Measurements from ENCODE around the gene SYT17.

DNA sequence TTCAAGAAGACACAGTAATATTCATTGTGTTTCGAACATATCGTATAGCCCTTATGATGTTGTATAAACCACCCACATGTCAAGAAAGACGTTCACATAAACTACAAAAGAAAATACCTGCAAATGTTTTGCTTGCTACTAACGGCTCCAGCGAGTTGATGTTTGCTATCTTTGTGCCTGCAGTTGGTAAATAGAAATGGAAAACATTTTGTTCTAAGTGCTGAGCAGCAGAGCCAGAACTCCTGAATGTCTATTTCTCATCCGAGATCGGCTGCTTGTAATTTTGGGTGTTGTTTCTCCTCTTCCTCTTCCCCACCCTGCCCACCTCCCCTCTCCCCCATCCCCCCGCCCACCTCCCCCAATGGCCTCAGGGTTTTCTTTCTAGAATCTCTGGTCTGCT is 5.0 kb downstream of the SYT17 start:
- TF ChIP-seq, protein P1, sequence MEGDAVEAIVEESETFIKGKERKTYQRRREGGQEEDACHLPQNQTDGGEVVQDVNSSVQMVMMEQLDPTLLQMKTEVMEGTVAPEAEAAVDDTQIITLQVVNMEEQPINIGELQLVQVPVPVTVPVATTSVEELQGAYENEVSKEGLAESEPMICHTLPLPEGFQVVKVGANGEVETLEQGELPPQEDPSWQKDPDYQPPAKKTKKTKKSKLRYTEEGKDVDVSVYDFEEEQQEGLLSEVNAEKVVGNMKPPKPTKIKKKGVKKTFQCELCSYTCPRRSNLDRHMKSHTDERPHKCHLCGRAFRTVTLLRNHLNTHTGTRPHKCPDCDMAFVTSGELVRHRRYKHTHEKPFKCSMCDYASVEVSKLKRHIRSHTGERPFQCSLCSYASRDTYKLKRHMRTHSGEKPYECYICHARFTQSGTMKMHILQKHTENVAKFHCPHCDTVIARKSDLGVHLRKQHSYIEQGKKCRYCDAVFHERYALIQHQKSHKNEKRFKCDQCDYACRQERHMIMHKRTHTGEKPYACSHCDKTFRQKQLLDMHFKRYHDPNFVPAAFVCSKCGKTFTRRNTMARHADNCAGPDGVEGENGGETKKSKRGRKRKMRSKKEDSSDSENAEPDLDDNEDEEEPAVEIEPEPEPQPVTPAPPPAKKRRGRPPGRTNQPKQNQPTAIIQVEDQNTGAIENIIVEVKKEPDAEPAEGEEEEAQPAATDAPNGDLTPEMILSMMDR (IDR thresholded peaks at IDR 0.05): no peak
- TF ChIP-seq POLR2AphosphoS5 (IDR thresholded peaks at IDR 0.05) (no peak), EP300 (IDR thresholded peaks at IDR 0.05) (no peak)
